Pancreas (tissue), 10 donors: Measurements from ENCODE around the gene TMEM256. TPM values are rescaled to one million over a fixed set of nuclear protein-coding genes. Genes with fewer than 3 reads are reported as not detected.

Experiments
- ATAC-seq, 4 donors: fragments of 200-7000 bp; cut with Tn5 transposase; one replicate each; pipeline versions ENCODE4 v1.8.0 to v1.9.1; 2020; ENCODE audit warnings: mild to moderate bottlenecking in 4 of 4, moderate library complexity in 4 of 4
- DNase-seq, 6 donors: peaks; one replicate each; pipeline ENCODE4 v3.0.0-alpha.2; 2020
- FAIRE-seq: peaks from 2 replicates; lab custom pipeline; 2012; peaks lifted over from hg19 to GRCh38; lab: Jason Lieb, UNC
- H3K27ac ChIP-seq, 4 donors: fragments of 200-600 bp; sonication (generic); 1 replicate in 3 of 4; 2 replicates in 1 of 4; pipeline versions ENCODE4 v1.5.0 to v1.8.0; 2020
- H3K27me3 ChIP-seq, 4 donors: fragments of 200-600 bp; one replicate each; pipeline ENCODE4 v1.8.0; 2021
- H3K36me3 ChIP-seq, 3 donors: fragments of 200-600 bp; sonication (generic) in 1 of 3; one replicate each; pipeline versions ENCODE4 v1.5.0 to v1.8.0; 2020 to 2021
- H3K4me1 ChIP-seq, 3 donors: fragments of 200-600 bp; one replicate each; pipeline ENCODE4 v1.8.0; 2021
- H3K4me3 ChIP-seq, 4 donors: fragments of 200-600 bp; sonication (generic) in 2 of 4; one replicate each; pipeline versions ENCODE4 v1.5.0 to v1.8.0; 2020 to 2021
- H3K9me3 ChIP-seq, 4 donors: fragments of 200-600 bp; one replicate each; pipeline ENCODE4 v1.8.0; 2021
- WGBS, 2 donors: extraction: QIAGEN DNeasy Blood & Tissue Kit; methylation state at CpG; one replicate each; pipeline ENCODE4 v1.1.7; 2013; 5-methylcytosine and 5-hydroxymethylcytosine counted together
- intact Hi-C, 3 donors: fragments of 100-400 bp; cut with DNase I; formaldehyde crosslinking; loops; one replicate each; pipeline versions ENCODE4 v1.11.1 to v1.14.2; 2022
- polyA plus RNA-seq, 2 donors: library from polyadenylated mRNA; stranded (reverse); fragments of 200-250 nt; gene quantifications; one replicate each; pipeline ENCODE4 v1.2.3, GENCODE V29; 2013
- total RNA-seq, 6 donors: library from RNA; stranded (reverse); fragmentation: NEBNext Ultra II Directional in 4 of 6; extraction: Animal tissue kit (Norgen Biotek cat#: 25700) in 4 of 6; gene quantifications; one replicate each; pipeline versions ENCODE4 v1.2.1 to v1.2.4, GENCODE V29; 2021 to 2023
- TF ChIP-seq, protein P1 (sequence below), 4 donors: fragments of 200-600 bp; sonication (generic) in 3 of 4; IDR thresholded peaks; one replicate each; pipeline versions ENCODE4 v1.5.0 to v1.8.0; 2021; ENCODE audit warnings: antibody characterized with exemption in 4 of 4
- donor health status: healthy with polysubstance abuse.
- donor health status: DM: no; HTN: no; CAD: no; lungs with moderate emphysema.
- donor health status: DM: no; HTN: no; CAD: no.
- donor health status: control.
- donor health status: control.
- donor health status: Bipolar disorder and iron deficiency.
- donor health status: DM: yes; HTN: yes; CAD: no.
- donor health status: DM: no; HTN: no; CAD: no.
- donor health status: DM: no; HTN: no; CAD: no.
- donor health status: DM: yes; HTN: yes; CAD: no.

Gene TMEM256
- total and polyA plus RNA-seq, 8 donors, result 32.8 to 119 (median 51.2) TPM

DNA sequence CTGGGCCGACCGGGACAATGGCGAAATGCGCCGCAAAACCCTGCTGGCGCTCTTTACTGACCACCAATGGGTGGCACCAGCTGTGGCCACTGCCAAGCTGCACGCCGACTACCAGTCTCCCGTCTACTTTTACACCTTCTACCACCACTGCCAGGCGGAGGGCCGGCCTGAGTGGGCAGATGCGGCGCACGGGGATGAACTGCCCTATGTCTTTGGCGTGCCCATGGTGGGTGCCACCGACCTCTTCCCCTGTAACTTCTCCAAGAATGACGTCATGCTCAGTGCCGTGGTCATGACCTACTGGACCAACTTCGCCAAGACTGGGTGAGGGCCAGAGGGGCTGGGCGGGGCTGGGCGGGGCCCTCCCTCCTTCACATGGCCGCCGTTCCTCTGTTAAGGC is 11.9 kb upstream of the TMEM256 start:
- no peak for DNase-seq

DNA sequence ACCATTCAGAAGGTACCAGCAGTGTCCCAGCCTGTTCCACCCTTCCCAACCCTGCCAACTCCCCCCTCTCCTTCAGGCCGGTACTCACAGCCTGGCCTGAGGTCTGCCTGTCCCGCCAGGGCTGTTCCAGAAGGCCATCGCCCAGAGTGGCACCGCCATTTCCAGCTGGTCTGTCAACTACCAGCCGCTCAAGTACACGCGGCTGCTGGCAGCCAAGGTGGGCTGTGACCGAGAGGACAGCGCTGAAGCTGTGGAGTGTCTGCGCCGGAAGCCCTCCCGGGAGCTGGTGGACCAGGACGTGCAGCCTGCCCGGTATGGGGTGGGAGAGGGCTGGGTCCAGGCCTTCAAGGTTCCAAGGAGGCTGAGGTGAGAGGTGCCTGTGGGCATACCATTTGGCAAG is 10.9 kb upstream of the TMEM256 start:
- FAIRE-seq (no peak), ATAC-seq (no peak), DNase-seq (no peak)
- no peaks in the 10 kb centered on the region for H3K36me3 ChIP-seq
- no peak overlapping the region for H3K27ac ChIP-seq
- WGBS, 2 donors, result 78 to 83% methylated on average over 14 of the region's 14 CpGs
- H3K27me3 ChIP-seq, result no peaks in the 10 kb centered on the region
- TF ChIP-seq, protein P1, sequence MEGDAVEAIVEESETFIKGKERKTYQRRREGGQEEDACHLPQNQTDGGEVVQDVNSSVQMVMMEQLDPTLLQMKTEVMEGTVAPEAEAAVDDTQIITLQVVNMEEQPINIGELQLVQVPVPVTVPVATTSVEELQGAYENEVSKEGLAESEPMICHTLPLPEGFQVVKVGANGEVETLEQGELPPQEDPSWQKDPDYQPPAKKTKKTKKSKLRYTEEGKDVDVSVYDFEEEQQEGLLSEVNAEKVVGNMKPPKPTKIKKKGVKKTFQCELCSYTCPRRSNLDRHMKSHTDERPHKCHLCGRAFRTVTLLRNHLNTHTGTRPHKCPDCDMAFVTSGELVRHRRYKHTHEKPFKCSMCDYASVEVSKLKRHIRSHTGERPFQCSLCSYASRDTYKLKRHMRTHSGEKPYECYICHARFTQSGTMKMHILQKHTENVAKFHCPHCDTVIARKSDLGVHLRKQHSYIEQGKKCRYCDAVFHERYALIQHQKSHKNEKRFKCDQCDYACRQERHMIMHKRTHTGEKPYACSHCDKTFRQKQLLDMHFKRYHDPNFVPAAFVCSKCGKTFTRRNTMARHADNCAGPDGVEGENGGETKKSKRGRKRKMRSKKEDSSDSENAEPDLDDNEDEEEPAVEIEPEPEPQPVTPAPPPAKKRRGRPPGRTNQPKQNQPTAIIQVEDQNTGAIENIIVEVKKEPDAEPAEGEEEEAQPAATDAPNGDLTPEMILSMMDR (IDR thresholded peaks at IDR 0.05), result no peak
- H3K4me1 ChIP-seq, result no peaks in the 10 kb centered on the region
- intact Hi-C loops, result no loop called here
- no peak overlapping the region for H3K4me3 ChIP-seq
- H3K9me3 ChIP-seq, result no peaks in the 10 kb centered on the region

More for the DNA sequence above, 11.9 kb upstream of the TMEM256 start:
- no peaks in the 10 kb centered on the region for H3K27me3 ChIP-seq
- H3K9me3 ChIP-seq, result no peaks in the 10 kb centered on the region
- intact Hi-C loops, result no loop called here
- WGBS, 2 donors, result 84 to 85% methylated on average over 23 of the region's 23 CpGs
- no peak overlapping the region for H3K4me3 ChIP-seq
- H3K36me3 ChIP-seq, result no peaks in the 10 kb centered on the region
- no peaks in the 10 kb centered on the region for H3K4me1 ChIP-seq
- FAIRE-seq (no peak), ATAC-seq (no peak)
- no peak overlapping the region for H3K27ac ChIP-seq
- TF ChIP-seq, protein P1 (IDR thresholded peaks at IDR 0.05), result no peak

DNA sequence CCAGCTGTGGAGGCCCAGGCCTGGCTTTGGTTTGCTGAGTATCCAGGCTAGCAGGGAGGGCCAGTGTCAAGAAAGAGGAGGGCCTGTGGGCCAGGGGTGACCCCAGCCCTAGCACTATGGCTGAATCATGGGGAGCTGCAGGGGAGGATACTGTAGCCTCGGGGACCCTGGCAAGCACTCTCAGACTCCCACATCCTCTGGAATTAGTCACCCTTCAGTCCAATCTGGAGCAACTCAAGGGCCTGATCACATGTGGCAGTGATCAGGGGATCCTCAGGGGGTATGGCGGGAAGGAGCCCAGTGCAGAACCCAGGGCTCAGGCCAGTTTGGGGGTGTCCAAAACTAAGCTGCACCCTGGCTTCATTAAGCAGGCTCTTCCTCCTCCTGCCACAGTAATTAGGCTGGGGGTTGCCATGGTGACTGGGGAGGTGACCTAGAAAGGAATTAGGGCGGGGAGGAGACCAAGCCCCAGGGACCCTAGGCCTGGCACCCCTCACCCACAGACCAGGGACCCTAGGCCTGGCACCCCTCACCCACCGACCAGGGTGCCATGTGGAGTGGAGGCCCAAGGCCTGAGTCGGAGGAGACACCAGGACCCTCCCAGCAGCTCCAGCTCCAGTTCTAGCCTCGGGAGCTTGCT is 9.6 kb upstream of the TMEM256 start:
- no peak overlapping the region for H3K27ac ChIP-seq
- WGBS, 2 donors, result 76 to 81% methylated on average over 6 of the region's 6 CpGs

DNA sequence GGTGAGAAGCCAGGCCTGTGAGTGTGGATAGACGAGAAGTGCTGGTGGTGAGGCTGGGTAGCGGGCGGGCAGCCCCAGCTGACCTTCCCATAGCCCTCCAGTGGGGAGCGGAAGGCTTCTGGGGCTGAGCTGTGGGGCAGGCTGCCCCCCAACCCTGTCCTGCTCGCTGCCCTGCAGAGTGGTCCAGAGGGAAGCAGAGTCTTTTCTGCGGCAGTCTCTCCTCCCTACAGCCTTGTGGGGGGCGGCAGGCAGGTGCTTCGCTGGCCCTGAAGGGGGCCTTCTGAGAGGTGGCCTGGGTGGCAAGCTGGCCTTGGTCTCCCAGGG is 7.5 kb upstream of the TMEM256 start:
- no peaks in the 10 kb centered on the region for H3K27me3 ChIP-seq
- ATAC-seq (no peak), FAIRE-seq (no peak), DNase-seq (no peak)
- no peaks in the 10 kb centered on the region for H3K36me3 ChIP-seq
- no peak overlapping the region for H3K27ac ChIP-seq
- no peak overlapping the region for H3K4me3 ChIP-seq
- H3K4me1 ChIP-seq, result no peaks in the 10 kb centered on the region
- WGBS, 2 donors, result 83 to 91% methylated on average over 8 of the region's 8 CpGs
- TF ChIP-seq, protein P1 (IDR thresholded peaks at IDR 0.05), result no peak
- H3K9me3 ChIP-seq, result no peaks in the 10 kb centered on the region
- intact Hi-C loops, result no loop called here

More for the DNA sequence above, 9.6 kb upstream of the TMEM256 start:
- ATAC-seq (peak in 2 of 4 donors; percentile 18 to 33), DNase-seq (no peak), FAIRE-seq (no peak)
- no peaks in the 10 kb centered on the region for H3K27me3 ChIP-seq
- H3K4me1 ChIP-seq, result no peaks in the 10 kb centered on the region
- H3K9me3 ChIP-seq, result no peaks in the 10 kb centered on the region
- TF ChIP-seq, protein P1 (IDR thresholded peaks at IDR 0.05), result no peak
- no peaks in the 10 kb centered on the region for H3K36me3 ChIP-seq
- no peak overlapping the region for H3K4me3 ChIP-seq
- intact Hi-C loops, result no loop called here

DNA sequence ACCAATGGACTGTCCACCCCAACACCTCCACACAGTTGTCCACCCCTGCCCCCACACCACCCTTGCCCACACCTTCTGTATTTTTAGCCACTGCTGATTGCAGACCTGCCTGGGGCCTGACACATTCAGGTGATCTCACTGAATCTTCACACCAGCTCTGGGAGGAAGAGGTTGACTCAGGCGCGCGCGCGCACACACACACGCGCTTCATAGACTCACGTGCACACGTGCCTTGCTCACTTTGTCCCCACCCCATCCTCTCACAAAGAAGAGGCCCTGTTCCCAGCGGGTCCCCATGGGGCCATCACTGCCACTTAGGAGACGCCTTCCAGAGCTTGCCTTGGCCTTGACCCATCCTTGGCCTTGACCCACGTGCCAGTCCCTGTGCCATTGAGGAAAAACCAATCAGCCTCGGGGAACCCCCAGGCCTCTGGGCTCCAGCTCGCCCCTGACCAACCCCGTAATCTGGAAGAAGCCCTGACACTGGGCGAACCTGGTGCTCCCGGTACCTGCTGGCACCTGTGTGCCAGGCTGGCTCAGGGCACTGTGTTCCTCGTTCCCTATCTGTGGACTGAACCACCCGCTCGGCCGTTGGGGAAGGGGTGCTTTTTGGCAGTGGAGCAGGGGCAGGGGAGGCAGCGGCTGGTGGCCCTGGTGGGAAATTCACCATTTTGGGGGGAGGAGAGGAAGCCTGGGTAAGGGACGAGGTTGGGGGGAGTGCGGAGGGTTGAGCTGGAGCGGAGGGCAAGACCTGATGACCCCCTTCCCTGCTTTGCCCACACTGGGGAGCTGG is 6.9 kb upstream of the TMEM256 start:
- WGBS, 2 donors, result 81 to 82% methylated on average over 25 of the region's 25 CpGs
- no peak for FAIRE-seq

More for the DNA sequence above, 6.9 kb upstream of the TMEM256 start:
- H3K27me3 ChIP-seq, result no peaks in the 10 kb centered on the region
- H3K27ac ChIP-seq, result no peak overlapping the region
- TF ChIP-seq, protein P1 (IDR thresholded peaks at IDR 0.05), result no peak
- H3K4me1 ChIP-seq, result no peaks in the 10 kb centered on the region
- ATAC-seq (no peak), DNase-seq (no peak)
- no peaks in the 10 kb centered on the region for H3K9me3 ChIP-seq
- no peaks in the 10 kb centered on the region for H3K36me3 ChIP-seq
- H3K4me3 ChIP-seq, result no peak overlapping the region
- intact Hi-C loops, result no loop called here
